T-helper 2 cell treated with Interferon-gamma antibody and Interleukin-4, amounts not matched to agents 100 ng/mL and 5 ng/mL, for 36 hours (primary cell): ENCODE data around the gene FAM83F. TPM values are rescaled to one million over a fixed set of nuclear protein-coding genes. Genes with fewer than 3 reads are reported as not detected.

ENCODE experiments used
- intact Hi-C: fragments of 100-400 bp; cut with micrococcal nuclease; formaldehyde crosslinking; loops from one replicate; pipeline ENCODE4 v1.15.1; 2023
- total RNA-seq: library from RNA; stranded (reverse); gene quantifications from 2 replicates; pipeline ENCODE4 v1.2.3, GENCODE V29; 2022

Gene FAM83F
- total RNA-seq, 1 donor from 2014 or later: 0.02 TPM

GRCh38 chr22:39962071-39962470 is 32.7 kb upstream of the FAM83F start:
- intact Hi-C loops: loop anchor here (5.0 kb wide), 2 partner anchors 40 to 60 kb away; partner anchors contain the start of gene GRAP2

- intact Hi-C loops: no loop called here
These were observed 29.0 kb upstream of the FAM83F start for GRCh38 chr22:39965748-39966147.

GRCh38 chr22:39966470-39966869 is 28.3 kb upstream of the FAM83F start:
- intact Hi-C loops: no loop called here

GRCh38 chr22:39967103-39967829 is 27.5 kb upstream of the FAM83F start:
- intact Hi-C loops: no loop called here

- intact Hi-C loops: no loop called here
These were observed 26.5 kb upstream of the FAM83F start for GRCh38 chr22:39967996-39968972.

- intact Hi-C loops: no loop called here
These were observed 24.0 kb upstream of the FAM83F start for GRCh38 chr22:39970742-39971141.

GRCh38 chr22:39972641-39973040 is 22.1 kb upstream of the FAM83F start:
- intact Hi-C loops: no loop called here

GRCh38 chr22:39973656-39974055 is 21.1 kb upstream of the FAM83F start:
- intact Hi-C loops: no loop called here

- intact Hi-C loops: no loop called here
These were observed 20.7 kb upstream of the FAM83F start for GRCh38 chr22:39974065-39974464.

- intact Hi-C loops: no loop called here
These were observed 15.7 kb upstream of the FAM83F start for GRCh38 chr22:39979048-39979447.

GRCh38 chr22:39979458-39979857 is 15.3 kb upstream of the FAM83F start:
- intact Hi-C loops: no loop called here

- intact Hi-C loops: no loop called here
These were observed 14.2 kb upstream of the FAM83F start for GRCh38 chr22:39980596-39980995.

- intact Hi-C loops: no loop called here
These were observed 11.4 kb upstream of the FAM83F start for GRCh38 chr22:39983346-39983745.

GRCh38 chr22:39984006-39984405 is 10.7 kb upstream of the FAM83F start:
- intact Hi-C loops: no loop called here

GRCh38 chr22:39984746-39985145 is 10.0 kb upstream of the FAM83F start:
- intact Hi-C loops: no loop called here

- intact Hi-C loops: no loop called here
These were observed 9.2 kb upstream of the FAM83F start for GRCh38 chr22:39985383-39986035.

GRCh38 chr22:39988386-39989114 is 6.2 kb upstream of the FAM83F start:
- intact Hi-C loops: no loop called here

- intact Hi-C loops: no loop called here
These were observed 5.1 kb upstream of the FAM83F start for GRCh38 chr22:39989633-39990032.

GRCh38 chr22:39990686-39991085 is 4.1 kb upstream of the FAM83F start:
- intact Hi-C loops: no loop called here

- intact Hi-C loops: no loop called here
These were observed 3.4 kb upstream of the FAM83F start for GRCh38 chr22:39991159-39991860.
